MM.1S (cell line): ENCODE measurements around the gene EML1.

Source experiments
- DNase-seq: peaks from one replicate; pipeline ENCODE4 v3.0.0-alpha.2; 2015
- H2AFZ ChIP-seq: fragments of 300-600 bp; sonication (generic); 2 replicates; pipeline ENCODE4 v1.6.0; 2016; ENCODE audit warnings: antibody characterized with exemption, low read length
- H3F3A ChIP-seq: fragments of 300-600 bp; sonication (generic); 2 replicates; pipeline ENCODE4 v1.6.1; 2016; ENCODE audit warnings: mild to moderate bottlenecking, antibody characterized with exemption, low read length, moderate library complexity, mixed read lengths; ENCODE audit not compliant: insufficient read depth
- H3K27ac ChIP-seq: fragments of 300-600 bp; sonication (generic); 2 replicates; pipeline ENCODE4 v1.5.1; 2016; ENCODE audit warnings: mild to moderate bottlenecking, low read length
- H3K27me3 ChIP-seq: fragments of 300-600 bp; sonication (generic); replicated peaks from 2 replicates; pipeline ENCODE4 v1.6.0; 2016; ENCODE audit warnings: low read length; ENCODE audit not compliant: insufficient read depth
- H3K36me3 ChIP-seq: fragments of 300-600 bp; sonication (generic); replicated peaks from 2 replicates; pipeline ENCODE4 v1.6.1; 2016; ENCODE audit warnings: mild to moderate bottlenecking, low read length, mixed read lengths; ENCODE audit not compliant: insufficient read depth
- H3K4me1 ChIP-seq: fragments of 300-600 bp; sonication (generic); 2 replicates; pipeline ENCODE4 v1.6.1; 2016; ENCODE audit warnings: low read length, mixed read lengths
- H3K4me2 ChIP-seq: fragments of 300-600 bp; sonication (generic); 2 replicates; pipeline ENCODE4 v1.6.0; 2016; ENCODE audit warnings: low read depth, low read length
- H3K4me3 ChIP-seq: fragments of 300-600 bp; sonication (generic); 2 replicates; pipeline ENCODE4 v1.5.1; 2016; ENCODE audit warnings: low read length, mixed read lengths
- H3K79me2 ChIP-seq: fragments of 300-600 bp; sonication (generic); 2 replicates; pipeline ENCODE4 v1.6.1; 2016; ENCODE audit warnings: mixed run types, low read length, mixed read lengths
- H3K9ac ChIP-seq: fragments of 300-600 bp; sonication (generic); 2 replicates; pipeline ENCODE4 v1.6.1; 2016; ENCODE audit warnings: low read length, mixed read lengths
- H3K9me2 ChIP-seq: fragments of 300-600 bp; sonication (generic); replicated peaks from 2 replicates; pipeline ENCODE4 v1.6.1; 2016; ENCODE audit warnings: mild to moderate bottlenecking, low read length, mixed read lengths; ENCODE audit not compliant: insufficient read depth
- H3K9me3 ChIP-seq: fragments of 300-600 bp; sonication (generic); replicated peaks from 2 replicates; pipeline ENCODE4 v1.6.1; 2016; ENCODE audit warnings: mild to moderate bottlenecking, low read length, mixed read lengths; ENCODE audit not compliant: insufficient read depth
- H4K20me1 ChIP-seq: fragments of 300-600 bp; sonication (generic); 2 replicates; pipeline ENCODE4 v1.6.1; 2016; ENCODE audit warnings: mild to moderate bottlenecking, low read length, moderate library complexity, mixed read lengths; ENCODE audit not compliant: insufficient read depth
- EZH2 ChIP-seq: fragments of 300-600 bp; sonication (generic); optimal IDR thresholded peaks from 2 replicates; pipeline ENCODE3; 2017; ENCODE audit warnings: low read depth, mild to moderate bottlenecking, antibody characterized with exemption, low read length, mixed read lengths
- EZH2phosphoT487 ChIP-seq: fragments of 300-600 bp; sonication (generic); IDR thresholded peaks from 2 replicates; pipeline ENCODE4 v1.6.1; 2018; ENCODE audit warnings: antibody characterized with exemption, low read length
- TF ChIP-seq, protein P1 (sequence below): fragments of 300-600 bp; sonication (generic); IDR thresholded peaks from 2 replicates; pipeline ENCODE4 v1.5.1; 2016; ENCODE audit warnings: antibody characterized with exemption, low read length, mixed read lengths

EML1 gene

DNA sequence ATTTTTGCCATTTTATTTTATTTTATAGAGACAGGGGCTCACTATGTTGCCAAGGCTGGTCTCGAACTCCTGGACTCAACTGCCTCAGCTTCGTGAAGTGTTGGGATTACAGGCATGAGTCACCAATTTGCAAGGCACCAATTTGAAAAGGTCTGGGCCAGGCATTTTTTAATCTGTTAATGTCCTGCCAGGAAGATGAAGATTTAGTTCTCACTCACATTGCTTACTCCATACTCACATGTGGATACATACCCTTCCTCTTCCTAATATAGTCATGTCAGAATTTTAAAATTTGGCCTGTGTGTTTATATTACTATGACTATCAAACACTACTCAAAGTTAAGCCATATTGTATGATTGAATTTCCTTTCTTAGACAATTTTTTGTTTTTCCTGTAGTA lies 15.3 kb upstream of the EML1 start:
- Histone ChIP-seq H2AFZ (no peak overlapping the region), H3K4me1 (no peaks in the 10 kb centered on the region), H3K4me2 (no peak overlapping the region), H3K27me3 (no peaks in the 10 kb centered on the region), H3K27ac (no peak overlapping the region), H4K20me1 (no peaks in the 10 kb centered on the region), H3K9me3 (no peaks in the 10 kb centered on the region), H3K79me2 (no peaks in the 10 kb centered on the region), H3K9me2 (no peaks in the 10 kb centered on the region), H3F3A (no peaks in the 10 kb centered on the region), H3K9ac (no peak overlapping the region), H3K4me3 (no peak overlapping the region), H3K36me3 (no peaks in the 10 kb centered on the region)
- TF ChIP-seq EZH2phosphoT487, result no peak
- no peak for TF ChIP-seq EZH2
- TF ChIP-seq, protein P1, sequence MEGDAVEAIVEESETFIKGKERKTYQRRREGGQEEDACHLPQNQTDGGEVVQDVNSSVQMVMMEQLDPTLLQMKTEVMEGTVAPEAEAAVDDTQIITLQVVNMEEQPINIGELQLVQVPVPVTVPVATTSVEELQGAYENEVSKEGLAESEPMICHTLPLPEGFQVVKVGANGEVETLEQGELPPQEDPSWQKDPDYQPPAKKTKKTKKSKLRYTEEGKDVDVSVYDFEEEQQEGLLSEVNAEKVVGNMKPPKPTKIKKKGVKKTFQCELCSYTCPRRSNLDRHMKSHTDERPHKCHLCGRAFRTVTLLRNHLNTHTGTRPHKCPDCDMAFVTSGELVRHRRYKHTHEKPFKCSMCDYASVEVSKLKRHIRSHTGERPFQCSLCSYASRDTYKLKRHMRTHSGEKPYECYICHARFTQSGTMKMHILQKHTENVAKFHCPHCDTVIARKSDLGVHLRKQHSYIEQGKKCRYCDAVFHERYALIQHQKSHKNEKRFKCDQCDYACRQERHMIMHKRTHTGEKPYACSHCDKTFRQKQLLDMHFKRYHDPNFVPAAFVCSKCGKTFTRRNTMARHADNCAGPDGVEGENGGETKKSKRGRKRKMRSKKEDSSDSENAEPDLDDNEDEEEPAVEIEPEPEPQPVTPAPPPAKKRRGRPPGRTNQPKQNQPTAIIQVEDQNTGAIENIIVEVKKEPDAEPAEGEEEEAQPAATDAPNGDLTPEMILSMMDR, result no peak
- DNase-seq, result no peak

DNA sequence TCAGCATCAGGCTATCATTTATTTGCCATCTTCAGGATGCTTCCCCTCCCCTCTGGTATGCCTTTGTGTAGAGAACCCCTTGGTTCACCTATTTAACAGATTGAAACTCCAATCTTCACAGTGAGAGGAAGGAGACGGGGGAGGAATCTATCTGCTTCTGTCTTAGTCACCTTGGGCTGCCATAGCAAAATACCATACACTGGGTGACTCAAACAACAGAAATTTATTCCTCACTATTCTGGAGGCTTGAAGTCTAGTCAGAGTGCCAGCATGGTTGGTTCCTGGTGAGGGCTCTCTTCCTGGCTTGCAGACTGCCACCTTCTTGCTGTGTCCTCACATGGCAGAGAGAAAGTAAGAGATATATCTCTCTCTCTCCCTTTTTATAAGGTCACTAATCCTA lies 13.5 kb upstream of the EML1 start:
- Histone ChIP-seq H3K27ac (no peak overlapping the region), H3K79me2 (no peaks in the 10 kb centered on the region), H3K36me3 (no peaks in the 10 kb centered on the region), H3K9me2 (no peaks in the 10 kb centered on the region), H3F3A (no peaks in the 10 kb centered on the region), H3K9me3 (no peaks in the 10 kb centered on the region), H4K20me1 (no peaks in the 10 kb centered on the region), H3K4me1 (no peaks in the 10 kb centered on the region), H3K9ac (no peak overlapping the region), H3K4me3 (no peak overlapping the region), H2AFZ (no peak overlapping the region), H3K4me2 (no peak overlapping the region), H3K27me3 (no peaks in the 10 kb centered on the region)
- no peak for DNase-seq
- TF ChIP-seq EZH2phosphoT487 (no peak), EZH2 (no peak)
- TF ChIP-seq, protein P1, result no peak

DNA sequence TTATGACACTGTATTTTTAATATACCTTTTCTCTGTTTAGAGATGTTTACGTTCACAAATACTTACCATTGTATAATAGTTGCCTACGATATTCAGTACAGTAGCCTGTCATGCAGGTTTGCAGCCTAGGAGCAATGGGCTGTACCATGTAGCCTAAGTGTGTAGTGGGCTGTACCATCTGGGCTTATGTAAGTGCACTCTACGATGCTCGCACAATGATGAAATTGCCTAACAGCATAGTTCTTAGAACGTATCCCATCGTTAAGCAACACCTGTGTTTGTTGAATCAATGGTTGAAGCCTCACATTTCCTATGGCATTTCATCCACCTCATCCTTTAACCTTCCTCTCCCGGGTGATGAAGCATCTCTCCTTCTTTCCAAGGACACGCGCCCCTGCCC lies 12.5 kb upstream of the EML1 start:
- TF ChIP-seq, protein P1, result no peak
- TF ChIP-seq EZH2phosphoT487, result no peak
- TF ChIP-seq EZH2, result no peak

More for the DNA sequence above, 12.5 kb upstream of the EML1 start:
- no peak for DNase-seq
- Histone ChIP-seq H3K27me3 (no peaks in the 10 kb centered on the region), H3K36me3 (no peaks in the 10 kb centered on the region), H3K4me2 (no peak overlapping the region), H3K79me2 (no peaks in the 10 kb centered on the region), H3K9ac (no peak overlapping the region), H3F3A (no peaks in the 10 kb centered on the region), H3K9me2 (no peaks in the 10 kb centered on the region), H2AFZ (no peak overlapping the region), H3K4me1 (no peaks in the 10 kb centered on the region), H3K9me3 (no peaks in the 10 kb centered on the region), H3K27ac (no peak overlapping the region), H3K4me3 (no peak overlapping the region), H4K20me1 (no peaks in the 10 kb centered on the region)
